Fibroblast of villous mesenchyme (primary cell): ENCODE results near the gene HOXB6. TPM values are rescaled to one million over a fixed set of nuclear protein-coding genes. Genes with fewer than 3 reads are reported as not detected.

Experiments used
- DNase-seq: peaks from one replicate; pipeline ENCODE4 v3.0.0-alpha.2; 2010; ENCODE audit warnings: low read depth
- H3K4me3 ChIP-seq: 2 replicates; pipeline ENCODE4 v1.5.1; 2011; ENCODE audit warnings: low read depth, mild to moderate bottlenecking, low read length
- small RNA-seq: library from RNA; depleted of rRNA; stranded (forward); fragments of <200 nt; gene quantifications from one replicate; pipeline ENCODE3, GENCODE V24; 2012
- total RNA-seq: library from RNA; depleted of rRNA; stranded (reverse); fragments of >200 nt; gene quantifications from 2 replicates; pipeline ENCODE4 v1.2.3, GENCODE V29; 2012
- TF ChIP-seq, protein P1 (sequence below): IDR thresholded peaks from 2 replicates; pipeline ENCODE4 v1.5.1; 2012; ENCODE audit warnings: low read depth, mild to moderate bottlenecking, low read length; ENCODE audit not compliant: insufficient read depth

HOXB6 gene
- total RNA-seq, 1 donor: 1.3 TPM

DNA sequence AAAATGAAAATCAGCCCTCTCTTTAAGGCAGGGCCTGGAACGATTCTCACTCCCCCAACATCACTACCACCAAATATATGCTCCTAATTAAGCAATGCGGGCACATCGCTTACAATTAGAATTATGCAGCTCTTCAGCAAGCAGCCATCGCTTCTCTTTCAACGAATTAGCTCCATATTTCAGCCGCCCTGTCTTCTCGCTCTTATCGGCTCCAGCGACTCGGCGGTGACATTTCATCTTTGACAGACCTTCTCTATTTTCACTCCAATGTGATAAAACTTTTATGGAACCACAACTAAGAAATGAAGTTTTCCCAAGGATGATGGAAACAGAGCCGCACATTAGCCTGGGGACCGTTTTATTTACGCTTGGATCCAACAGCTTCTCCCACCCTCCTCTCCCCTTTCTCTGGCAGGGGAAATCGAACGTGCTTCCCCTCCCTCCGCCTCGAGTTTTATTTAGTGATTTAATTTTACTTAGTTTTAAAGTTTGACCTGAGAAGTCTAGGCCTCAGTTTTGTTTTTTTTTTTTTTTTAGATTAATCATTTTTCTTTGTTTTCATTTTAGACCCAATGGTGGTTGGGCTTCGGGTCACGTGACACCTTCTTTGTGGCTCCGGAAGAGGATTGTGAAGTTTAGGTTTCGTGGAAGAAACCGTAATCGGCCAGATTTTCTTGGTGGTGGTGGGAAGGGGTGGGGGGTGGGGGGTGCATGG lies 56.8 kb downstream of the HOXB6 start:
- peak; percentile 63 for DNase-seq
- TF ChIP-seq, protein P1, sequence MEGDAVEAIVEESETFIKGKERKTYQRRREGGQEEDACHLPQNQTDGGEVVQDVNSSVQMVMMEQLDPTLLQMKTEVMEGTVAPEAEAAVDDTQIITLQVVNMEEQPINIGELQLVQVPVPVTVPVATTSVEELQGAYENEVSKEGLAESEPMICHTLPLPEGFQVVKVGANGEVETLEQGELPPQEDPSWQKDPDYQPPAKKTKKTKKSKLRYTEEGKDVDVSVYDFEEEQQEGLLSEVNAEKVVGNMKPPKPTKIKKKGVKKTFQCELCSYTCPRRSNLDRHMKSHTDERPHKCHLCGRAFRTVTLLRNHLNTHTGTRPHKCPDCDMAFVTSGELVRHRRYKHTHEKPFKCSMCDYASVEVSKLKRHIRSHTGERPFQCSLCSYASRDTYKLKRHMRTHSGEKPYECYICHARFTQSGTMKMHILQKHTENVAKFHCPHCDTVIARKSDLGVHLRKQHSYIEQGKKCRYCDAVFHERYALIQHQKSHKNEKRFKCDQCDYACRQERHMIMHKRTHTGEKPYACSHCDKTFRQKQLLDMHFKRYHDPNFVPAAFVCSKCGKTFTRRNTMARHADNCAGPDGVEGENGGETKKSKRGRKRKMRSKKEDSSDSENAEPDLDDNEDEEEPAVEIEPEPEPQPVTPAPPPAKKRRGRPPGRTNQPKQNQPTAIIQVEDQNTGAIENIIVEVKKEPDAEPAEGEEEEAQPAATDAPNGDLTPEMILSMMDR: no peak
- H3K4me3 ChIP-seq: peak overlapping the region; percentile 21

DNA sequence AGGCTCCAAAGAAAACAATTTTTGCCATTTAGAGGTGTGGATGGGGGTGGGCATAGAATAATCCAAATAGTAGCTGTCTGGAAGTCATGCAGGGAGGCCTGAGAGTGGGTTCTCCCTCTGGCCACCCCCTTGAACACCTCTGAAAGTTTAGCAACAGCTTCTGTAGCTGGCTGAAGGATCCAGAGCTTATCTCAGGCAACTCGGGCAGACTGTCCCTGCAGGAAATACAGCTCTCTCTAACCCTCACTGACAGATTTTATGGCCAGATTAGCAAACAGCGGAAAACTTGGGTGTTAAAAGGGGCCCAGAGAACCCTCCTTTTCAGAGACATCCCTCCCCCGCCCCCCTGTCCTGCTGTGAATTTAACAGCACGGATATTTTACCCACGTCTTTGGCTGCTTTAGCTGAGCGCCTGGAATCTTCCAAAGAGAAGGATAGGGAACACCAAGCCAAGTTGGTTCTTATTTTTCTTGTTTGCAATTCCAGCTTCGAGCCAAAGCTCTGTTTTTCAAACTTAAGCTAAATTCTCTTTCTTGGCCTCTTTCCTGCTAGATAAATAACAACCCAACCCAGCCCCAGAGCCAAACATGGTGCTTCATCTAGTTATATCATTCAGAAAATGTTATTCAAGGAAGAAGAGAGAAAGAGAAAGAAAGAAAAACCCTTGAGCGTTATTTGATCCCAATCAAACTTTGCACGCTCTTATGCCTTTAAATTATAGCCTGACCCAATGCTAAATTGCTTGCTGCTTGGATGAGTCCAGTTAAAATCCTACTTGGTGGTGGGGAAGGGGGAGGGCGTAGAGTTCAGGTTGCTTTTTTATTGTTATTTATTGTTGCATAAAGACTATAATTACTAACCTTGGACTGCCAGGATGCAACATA lies 57.6 kb downstream of the HOXB6 start:
- peak overlapping the region; percentile 23 for H3K4me3 ChIP-seq
- TF ChIP-seq, protein P1: no peak
- peak; percentile 76 for DNase-seq

DNA sequence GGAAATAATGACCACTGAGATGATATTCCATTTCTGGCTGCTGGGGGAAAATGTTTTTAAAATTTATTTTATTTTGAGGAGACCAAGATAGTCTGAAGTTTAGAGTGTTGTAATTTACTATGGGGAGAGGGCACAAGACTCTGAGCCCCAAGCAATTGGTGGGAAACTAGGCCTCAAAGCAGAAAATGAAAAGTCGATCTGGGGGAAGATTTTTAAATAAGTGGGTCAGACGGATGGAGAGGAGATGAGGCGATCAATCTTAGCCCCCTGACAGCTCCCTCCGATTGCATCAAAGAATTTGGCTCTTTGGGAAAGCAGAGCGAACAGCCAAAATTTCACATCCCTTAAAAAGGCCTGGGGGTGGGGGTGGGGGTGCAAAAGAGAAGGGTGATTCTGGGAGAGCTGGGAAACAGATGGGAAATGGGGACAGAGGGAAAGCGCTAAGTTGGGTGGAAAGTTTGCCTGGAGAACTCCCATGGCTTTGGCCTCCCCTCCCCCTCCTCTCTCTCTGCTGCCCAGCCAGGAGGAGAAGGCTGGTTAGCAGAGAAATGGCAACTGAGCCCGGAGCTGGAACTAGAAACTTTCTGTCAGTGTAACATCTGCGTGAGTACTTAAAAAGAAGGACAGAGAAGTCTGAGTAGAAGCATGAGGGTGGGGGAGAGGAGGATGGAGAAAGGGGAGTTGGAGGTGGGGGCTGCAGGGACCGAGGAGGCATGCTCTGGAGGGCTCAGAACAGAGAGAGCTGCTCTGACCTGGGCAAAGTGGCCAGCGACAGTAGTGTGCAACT lies 58.5 kb downstream of the HOXB6 start:
- H3K4me3 ChIP-seq: peak overlapping the region; percentile 23
- TF ChIP-seq, protein P1: no peak
- DNase-seq: peak; percentile 34

Small RNA genes lying within 50 kb of the gene (small RNA-seq; reads per million reads assigned to genes)
- 5.6 reads per million, percentile 83 among the genes with 10 or more reads in this experiment for gene MIR196A1

Other genes starting within 250 kb of the HOXB6 start
- gene SKAP1, start 174.8 kb downstream of the HOXB6 start, total RNA-seq: not detected in 2 replicates
- not detected in 2 replicates for gene HOXB1, start 74.0 kb downstream of the HOXB6 start, total RNA-seq
- gene HOXB2, start 59.9 kb downstream of the HOXB6 start, total RNA-seq: 4.3 and 4.5 TPM in 2 replicates
- 1.7 and 1.9 TPM in 2 replicates for gene HOXB4, start 26.6 kb downstream of the HOXB6 start, total RNA-seq
- gene HOXB3, start 14.7 kb downstream of the HOXB6 start, total RNA-seq: 4.3 and 7.1 TPM in 2 replicates
- gene HOXB5, start 11.2 kb downstream of the HOXB6 start, total RNA-seq: 0.32 and 0.43 TPM in 2 replicates
- 1.7 and 2.6 TPM in 2 replicates for gene HOXB7, start 6.0 kb upstream of the HOXB6 start, total RNA-seq
- gene HOXB8, start 10.3 kb upstream of the HOXB6 start, total RNA-seq: not detected in 2 replicates
- not detected in 2 replicates for gene HOXB9, start 21.4 kb upstream of the HOXB6 start, total RNA-seq
- gene PRAC1, start 117.5 kb upstream of the HOXB6 start, total RNA-seq: not detected in 2 replicates
- not detected in 2 replicates for gene PRAC2, start 118.2 kb upstream of the HOXB6 start, total RNA-seq
- under 0.01 and 0.32 TPM in 2 replicates for gene HOXB13, start 123.8 kb upstream of the HOXB6 start, total RNA-seq
- gene TTLL6, start 212.2 kb upstream of the HOXB6 start, total RNA-seq: under 0.01 TPM in 2 replicates
- 93.7 and 98.9 TPM in 2 replicates for gene CALCOCO2, start 226.0 kb upstream of the HOXB6 start, total RNA-seq